Measurements from ENCODE around the gene TOMM20. TPM values are rescaled to one million over a fixed set of nuclear protein-coding genes. Genes with fewer than 3 reads are reported as not detected.

Gene TOMM20
- total and polyA plus RNA-seq, 2 of the 8 experiments (the other 6 are each of a cell fraction or from before 2014, with no cell fraction given): 71.4 to 168 TPM

DNA sequence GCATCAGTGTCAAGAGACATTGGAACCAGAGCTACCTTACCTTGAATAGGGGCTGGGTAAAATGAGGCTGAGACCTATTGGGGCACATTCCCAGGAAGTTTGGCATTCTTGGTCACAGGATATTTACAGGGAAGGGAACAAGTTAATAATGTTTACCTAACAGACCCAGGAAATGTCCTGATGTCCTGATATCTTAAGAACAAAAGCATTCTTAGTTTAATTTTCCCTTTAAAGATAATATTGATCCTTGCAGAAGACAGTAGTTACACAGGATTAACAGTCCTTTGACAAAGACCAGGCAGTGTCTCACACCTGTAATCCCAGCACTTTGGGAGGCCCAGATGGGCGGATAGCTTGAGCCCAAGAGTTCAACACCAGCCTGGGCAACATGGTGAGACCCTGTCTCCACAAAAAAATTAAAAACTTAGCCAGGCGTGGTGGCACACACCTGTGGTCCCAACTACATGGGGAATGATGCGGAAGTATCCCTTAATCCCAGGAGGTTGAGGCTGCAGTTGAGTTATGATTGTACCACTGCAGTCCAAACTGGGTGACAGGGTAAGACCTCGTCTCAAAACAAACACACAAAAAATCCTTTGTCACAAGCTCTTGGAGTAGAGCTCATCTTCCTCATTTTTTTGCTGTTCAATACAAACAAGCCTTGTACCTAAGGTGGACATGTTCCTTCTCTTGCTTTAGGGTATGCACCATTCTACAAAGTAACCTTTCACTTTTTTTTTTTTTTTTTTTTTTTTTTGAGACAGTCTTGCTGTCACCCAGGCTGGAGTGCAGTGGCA is 1.3 kb upstream of the TOMM20 start (continued):
- TF ChIP-seq, protein P1, sequence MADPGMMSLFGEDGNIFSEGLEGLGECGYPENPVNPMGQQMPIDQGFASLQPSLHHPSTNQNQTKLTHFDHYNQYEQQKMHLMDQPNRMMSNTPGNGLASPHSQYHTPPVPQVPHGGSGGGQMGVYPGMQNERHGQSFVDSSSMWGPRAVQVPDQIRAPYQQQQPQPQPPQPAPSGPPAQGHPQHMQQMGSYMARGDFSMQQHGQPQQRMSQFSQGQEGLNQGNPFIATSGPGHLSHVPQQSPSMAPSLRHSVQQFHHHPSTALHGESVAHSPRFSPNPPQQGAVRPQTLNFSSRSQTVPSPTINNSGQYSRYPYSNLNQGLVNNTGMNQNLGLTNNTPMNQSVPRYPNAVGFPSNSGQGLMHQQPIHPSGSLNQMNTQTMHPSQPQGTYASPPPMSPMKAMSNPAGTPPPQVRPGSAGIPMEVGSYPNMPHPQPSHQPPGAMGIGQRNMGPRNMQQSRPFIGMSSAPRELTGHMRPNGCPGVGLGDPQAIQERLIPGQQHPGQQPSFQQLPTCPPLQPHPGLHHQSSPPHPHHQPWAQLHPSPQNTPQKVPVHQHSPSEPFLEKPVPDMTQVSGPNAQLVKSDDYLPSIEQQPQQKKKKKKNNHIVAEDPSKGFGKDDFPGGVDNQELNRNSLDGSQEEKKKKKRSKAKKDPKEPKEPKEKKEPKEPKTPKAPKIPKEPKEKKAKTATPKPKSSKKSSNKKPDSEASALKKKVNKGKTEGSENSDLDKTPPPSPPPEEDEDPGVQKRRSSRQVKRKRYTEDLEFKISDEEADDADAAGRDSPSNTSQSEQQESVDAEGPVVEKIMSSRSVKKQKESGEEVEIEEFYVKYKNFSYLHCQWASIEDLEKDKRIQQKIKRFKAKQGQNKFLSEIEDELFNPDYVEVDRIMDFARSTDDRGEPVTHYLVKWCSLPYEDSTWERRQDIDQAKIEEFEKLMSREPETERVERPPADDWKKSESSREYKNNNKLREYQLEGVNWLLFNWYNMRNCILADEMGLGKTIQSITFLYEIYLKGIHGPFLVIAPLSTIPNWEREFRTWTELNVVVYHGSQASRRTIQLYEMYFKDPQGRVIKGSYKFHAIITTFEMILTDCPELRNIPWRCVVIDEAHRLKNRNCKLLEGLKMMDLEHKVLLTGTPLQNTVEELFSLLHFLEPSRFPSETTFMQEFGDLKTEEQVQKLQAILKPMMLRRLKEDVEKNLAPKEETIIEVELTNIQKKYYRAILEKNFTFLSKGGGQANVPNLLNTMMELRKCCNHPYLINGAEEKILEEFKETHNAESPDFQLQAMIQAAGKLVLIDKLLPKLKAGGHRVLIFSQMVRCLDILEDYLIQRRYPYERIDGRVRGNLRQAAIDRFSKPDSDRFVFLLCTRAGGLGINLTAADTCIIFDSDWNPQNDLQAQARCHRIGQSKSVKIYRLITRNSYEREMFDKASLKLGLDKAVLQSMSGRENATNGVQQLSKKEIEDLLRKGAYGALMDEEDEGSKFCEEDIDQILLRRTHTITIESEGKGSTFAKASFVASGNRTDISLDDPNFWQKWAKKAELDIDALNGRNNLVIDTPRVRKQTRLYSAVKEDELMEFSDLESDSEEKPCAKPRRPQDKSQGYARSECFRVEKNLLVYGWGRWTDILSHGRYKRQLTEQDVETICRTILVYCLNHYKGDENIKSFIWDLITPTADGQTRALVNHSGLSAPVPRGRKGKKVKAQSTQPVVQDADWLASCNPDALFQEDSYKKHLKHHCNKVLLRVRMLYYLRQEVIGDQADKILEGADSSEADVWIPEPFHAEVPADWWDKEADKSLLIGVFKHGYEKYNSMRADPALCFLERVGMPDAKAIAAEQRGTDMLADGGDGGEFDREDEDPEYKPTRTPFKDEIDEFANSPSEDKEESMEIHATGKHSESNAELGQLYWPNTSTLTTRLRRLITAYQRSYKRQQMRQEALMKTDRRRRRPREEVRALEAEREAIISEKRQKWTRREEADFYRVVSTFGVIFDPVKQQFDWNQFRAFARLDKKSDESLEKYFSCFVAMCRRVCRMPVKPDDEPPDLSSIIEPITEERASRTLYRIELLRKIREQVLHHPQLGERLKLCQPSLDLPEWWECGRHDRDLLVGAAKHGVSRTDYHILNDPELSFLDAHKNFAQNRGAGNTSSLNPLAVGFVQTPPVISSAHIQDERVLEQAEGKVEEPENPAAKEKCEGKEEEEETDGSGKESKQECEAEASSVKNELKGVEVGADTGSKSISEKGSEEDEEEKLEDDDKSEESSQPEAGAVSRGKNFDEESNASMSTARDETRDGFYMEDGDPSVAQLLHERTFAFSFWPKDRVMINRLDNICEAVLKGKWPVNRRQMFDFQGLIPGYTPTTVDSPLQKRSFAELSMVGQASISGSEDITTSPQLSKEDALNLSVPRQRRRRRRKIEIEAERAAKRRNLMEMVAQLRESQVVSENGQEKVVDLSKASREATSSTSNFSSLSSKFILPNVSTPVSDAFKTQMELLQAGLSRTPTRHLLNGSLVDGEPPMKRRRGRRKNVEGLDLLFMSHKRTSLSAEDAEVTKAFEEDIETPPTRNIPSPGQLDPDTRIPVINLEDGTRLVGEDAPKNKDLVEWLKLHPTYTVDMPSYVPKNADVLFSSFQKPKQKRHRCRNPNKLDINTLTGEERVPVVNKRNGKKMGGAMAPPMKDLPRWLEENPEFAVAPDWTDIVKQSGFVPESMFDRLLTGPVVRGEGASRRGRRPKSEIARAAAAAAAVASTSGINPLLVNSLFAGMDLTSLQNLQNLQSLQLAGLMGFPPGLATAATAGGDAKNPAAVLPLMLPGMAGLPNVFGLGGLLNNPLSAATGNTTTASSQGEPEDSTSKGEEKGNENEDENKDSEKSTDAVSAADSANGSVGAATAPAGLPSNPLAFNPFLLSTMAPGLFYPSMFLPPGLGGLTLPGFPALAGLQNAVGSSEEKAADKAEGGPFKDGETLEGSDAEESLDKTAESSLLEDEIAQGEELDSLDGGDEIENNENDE (IDR thresholded peaks at IDR 0.05; ENCODE audit: insufficient replicate concordance, low read length): no peak

Data from H1 (cell line).